Mucosa of rectum (tissue), 2 donors: ENCODE data around the gene HNRNPA1L2.
"Not testable (repeated sequence)": the region's sequence is repeated elsewhere in the genome, so short reads cannot be mapped to it uniquely, and the experiment has no call there.

ENCODE experiments used
- H3K27ac ChIP-seq, 2 donors: one replicate each; pipeline ENCODE4 v1.7.0; 2013; ENCODE audit warnings: inconsistent platforms in 2 of 2, low read depth in 2 of 2, low read length in 2 of 2
- H3K27me3 ChIP-seq, 2 donors: one replicate each; pipeline ENCODE4 v1.7.0; 2013; ENCODE audit warnings: low read length in 2 of 2; ENCODE audit not compliant: control insufficient read depth in 2 of 2, insufficient read depth in 2 of 2
- H3K36me3 ChIP-seq, 2 donors: one replicate each; pipeline ENCODE4 v1.7.0; 2013; ENCODE audit warnings: low read length in 2 of 2; ENCODE audit not compliant: control insufficient read depth in 2 of 2, insufficient read depth in 2 of 2
- H3K4me1 ChIP-seq, 2 donors: one replicate each; pipeline ENCODE4 v1.7.0; 2013; ENCODE audit warnings: low read length in 2 of 2, mild to moderate bottlenecking in 1 of 2; ENCODE audit not compliant: control insufficient read depth in 2 of 2, insufficient read depth in 2 of 2
- H3K4me3 ChIP-seq, 2 donors: one replicate each; pipeline ENCODE4 v1.7.0; 2013; ENCODE audit warnings: low read length in 2 of 2
- H3K9ac ChIP-seq, 2 donors: one replicate each; pipeline ENCODE4 v1.7.0; 2013; ENCODE audit warnings: low read length in 2 of 2, low read depth in 1 of 2, mild to moderate bottlenecking in 1 of 2
- H3K9me3 ChIP-seq, 2 donors: one replicate each; pipeline ENCODE4 v1.7.0; 2013; ENCODE audit warnings: low read length in 2 of 2; ENCODE audit not compliant: control insufficient read depth in 2 of 2
- donor health status: healthy.
- donor health status: Normal muscosa, but diverticular disease.

HNRNPA1L2 gene

GRCh38 chr13:52670726-52671125 is 28.5 kb downstream of the HNRNPA1L2 start:
- Histone ChIP-seq H3K9ac (no peak overlapping the region), H3K9me3 (no peaks in the 10 kb centered on the region), H3K36me3 (peaks cover 24 to 27% of the 10 kb centered on the region in 2 donors), H3K27me3 (no peaks in the 10 kb centered on the region), H3K4me1 (no peaks in the 10 kb centered on the region), H3K4me3 (no peak overlapping the region), H3K27ac (no peak overlapping the region)

GRCh38 chr13:52673465-52673864 is 31.2 kb downstream of the HNRNPA1L2 start:
- H3K36me3 ChIP-seq = peaks cover 23% of the 10 kb centered on the region in 2 donors

GRCh38 chr13:52677823-52678222 is 35.6 kb downstream of the HNRNPA1L2 start:
- Histone ChIP-seq H3K9me3 (no peaks in the 10 kb centered on the region), H3K36me3 (peaks cover 39 to 44% of the 10 kb centered on the region in 2 donors)

More at GRCh38 chr13:52673465-52673864, 31.2 kb downstream of the HNRNPA1L2 start:
- Histone ChIP-seq H3K4me3 (no peak overlapping the region), H3K9me3 (no peaks in the 10 kb centered on the region), H3K27me3 (no peaks in the 10 kb centered on the region), H3K9ac (no peak overlapping the region), H3K27ac (no peak overlapping the region), H3K4me1 (no peaks in the 10 kb centered on the region)

GRCh38 chr13:52685806-52686205 is 43.6 kb downstream of the HNRNPA1L2 start:
- H3K4me3 ChIP-seq, H3K9me3 ChIP-seq, H3K4me1 ChIP-seq, H3K27me3 ChIP-seq, H3K27ac ChIP-seq, H3K9ac ChIP-seq: not testable (repeated sequence)
- peaks cover 41 to 47% of the 10 kb centered on the region in 2 donors for H3K36me3 ChIP-seq

More at GRCh38 chr13:52677823-52678222, 35.6 kb downstream of the HNRNPA1L2 start:
- Histone ChIP-seq H3K27me3 (no peaks in the 10 kb centered on the region), H3K4me3 (no peak overlapping the region), H3K27ac (no peak overlapping the region), H3K4me1 (no peaks in the 10 kb centered on the region), H3K9ac (no peak overlapping the region)

DNA sequence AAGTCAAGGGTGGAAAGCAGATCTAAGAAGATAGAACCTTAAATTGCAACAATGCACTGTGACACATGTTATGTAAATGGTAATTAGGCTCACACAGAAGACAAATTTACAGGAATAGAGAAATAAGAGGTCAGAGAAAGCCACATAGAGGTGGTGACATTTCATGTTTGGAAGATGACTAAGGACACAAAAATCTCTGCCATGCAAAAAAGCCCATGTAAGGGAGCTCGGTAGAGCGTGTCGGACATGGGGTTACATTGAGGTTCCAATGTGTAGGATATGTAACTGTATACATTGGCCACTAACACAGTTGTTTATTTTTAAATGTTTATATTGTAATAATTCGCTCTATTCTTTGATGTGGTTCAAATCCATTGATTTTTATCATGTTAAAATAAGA is 44.1 kb downstream of the HNRNPA1L2 start:
- Histone ChIP-seq H3K36me3 (peaks cover 39 to 48% of the 10 kb centered on the region in 2 donors), H3K4me1 (no peaks in the 10 kb centered on the region), H3K4me3 (no peak overlapping the region), H3K9me3 (no peaks in the 10 kb centered on the region), H3K27me3 (no peaks in the 10 kb centered on the region), H3K9ac (no peak overlapping the region), H3K27ac (no peak overlapping the region)
